SU-DHL-6 (cell line): ENCODE data around the gene WDR7.

Experiments used
- EZH2phosphoT487 ChIP-seq: fragments of 200-600 bp; sonication (generic), shearing (Covaris generic); conservative IDR thresholded peaks from 2 replicates; pipeline ENCODE4 v1.6.1; 2018; ENCODE audit warnings: mild to moderate bottlenecking, antibody characterized with exemption, low read length, moderate library complexity, mixed read lengths
- TF ChIP-seq, protein P1 (sequence below): fragments of 200-600 bp; sonication (generic); IDR thresholded peaks from one replicate; pipeline ENCODE4 v1.5.1; 2017; ENCODE audit warnings: antibody characterized with exemption, mild to moderate bottlenecking, low read length, moderate library complexity; ENCODE audit not compliant: insufficient read depth, poor library complexity, severe bottlenecking

DNA sequence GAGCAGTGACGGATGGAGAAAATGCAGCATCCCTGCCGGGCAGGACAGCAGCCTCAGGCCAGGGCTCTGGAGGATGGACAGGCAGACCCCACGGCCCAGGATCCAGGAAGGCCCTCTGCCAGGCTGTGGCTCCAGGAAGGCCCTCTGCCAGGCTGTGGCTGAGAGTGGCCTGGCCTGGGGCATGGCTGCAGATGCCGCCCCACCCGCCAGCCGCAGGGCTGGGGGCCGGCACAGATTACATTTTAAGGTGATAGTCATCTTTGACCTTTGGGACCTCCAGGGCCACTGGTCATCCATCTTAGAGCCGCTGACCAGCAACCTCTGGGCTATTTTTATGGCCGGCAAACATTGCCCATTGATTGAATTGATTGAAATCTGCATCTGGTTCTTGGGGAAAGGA lies 397.7 kb downstream of the WDR7 start:
- TF ChIP-seq, protein P1, sequence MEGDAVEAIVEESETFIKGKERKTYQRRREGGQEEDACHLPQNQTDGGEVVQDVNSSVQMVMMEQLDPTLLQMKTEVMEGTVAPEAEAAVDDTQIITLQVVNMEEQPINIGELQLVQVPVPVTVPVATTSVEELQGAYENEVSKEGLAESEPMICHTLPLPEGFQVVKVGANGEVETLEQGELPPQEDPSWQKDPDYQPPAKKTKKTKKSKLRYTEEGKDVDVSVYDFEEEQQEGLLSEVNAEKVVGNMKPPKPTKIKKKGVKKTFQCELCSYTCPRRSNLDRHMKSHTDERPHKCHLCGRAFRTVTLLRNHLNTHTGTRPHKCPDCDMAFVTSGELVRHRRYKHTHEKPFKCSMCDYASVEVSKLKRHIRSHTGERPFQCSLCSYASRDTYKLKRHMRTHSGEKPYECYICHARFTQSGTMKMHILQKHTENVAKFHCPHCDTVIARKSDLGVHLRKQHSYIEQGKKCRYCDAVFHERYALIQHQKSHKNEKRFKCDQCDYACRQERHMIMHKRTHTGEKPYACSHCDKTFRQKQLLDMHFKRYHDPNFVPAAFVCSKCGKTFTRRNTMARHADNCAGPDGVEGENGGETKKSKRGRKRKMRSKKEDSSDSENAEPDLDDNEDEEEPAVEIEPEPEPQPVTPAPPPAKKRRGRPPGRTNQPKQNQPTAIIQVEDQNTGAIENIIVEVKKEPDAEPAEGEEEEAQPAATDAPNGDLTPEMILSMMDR = no peak
- no peak for TF ChIP-seq EZH2phosphoT487
